Neural crest cell (in vitro differentiated cells): ENCODE measurements around the gene SMCO3. TPM values are rescaled to one million over a fixed set of nuclear protein-coding genes. Genes with fewer than 3 reads are reported as not detected.

Source experiments
- DNase-seq: peaks from one replicate; pipeline ENCODE4 v3.0.0; 2021; ENCODE audit warnings: low read depth, mixed read lengths, low spot score
- H3K27ac Mint-ChIP-seq: one replicate; pipeline ENCODE4 v1.8.0; 2021; ENCODE audit warnings: mild to moderate bottlenecking, mixed read lengths; ENCODE audit not compliant: unreplicated experiment
- H3K27me3 Mint-ChIP-seq: 2 replicates; pipeline ENCODE4 v1.8.0; 2021; ENCODE audit warnings: low read depth, mild to moderate bottlenecking, mixed read lengths
- H3K36me3 Mint-ChIP-seq: 2 replicates; pipeline ENCODE4 v1.8.0; 2021; ENCODE audit warnings: low read depth, mild to moderate bottlenecking, mixed read lengths
- H3K4me1 Mint-ChIP-seq: 2 replicates; pipeline ENCODE4 v1.8.0; 2021; ENCODE audit warnings: mixed read lengths
- H3K4me3 Mint-ChIP-seq: one replicate; pipeline ENCODE4 v1.8.0; 2021; ENCODE audit warnings: mild to moderate bottlenecking, mixed read lengths
- H3K9me3 Mint-ChIP-seq: 2 replicates; pipeline ENCODE4 v1.8.0; 2021; ENCODE audit warnings: mixed read lengths
- total RNA-seq: library from RNA; stranded (reverse); gene quantifications from 2 replicates; pipeline ENCODE4 v1.2.1, GENCODE V29; 2021
- TF ChIP-seq, protein P1 (sequence below): fragments of 200-600 bp; sonication (generic); conservative IDR thresholded peaks from 2 replicates; pipeline ENCODE4 v1.5.0; 2021; ENCODE audit warnings: antibody characterized with exemption, mild to moderate bottlenecking

SMCO3 gene
- total RNA-seq, 1 donor from 2014 or later = not detected

DNA sequence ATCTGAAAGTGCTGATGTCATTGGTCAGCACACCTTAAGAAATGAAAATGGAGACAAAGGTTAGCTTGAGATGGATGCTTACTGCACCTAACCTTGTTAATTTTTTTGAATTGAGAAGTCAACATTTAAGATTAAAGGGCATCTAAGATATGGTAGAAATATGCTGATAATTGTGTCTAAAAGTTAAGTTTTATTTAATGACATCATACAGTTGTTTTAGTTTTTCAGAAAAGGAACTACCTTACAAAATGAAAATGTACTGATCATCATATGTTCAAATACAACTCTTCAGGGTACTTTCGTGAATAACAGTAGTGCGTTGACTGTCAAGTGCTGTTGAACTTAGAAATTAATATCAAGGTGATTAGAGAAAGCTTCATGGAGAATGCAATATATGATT, 2.5 kb downstream of the SMCO3 start:
- Mint-ChIP-seq H3K36me3 (no peaks in the 10 kb centered on the region), H3K27me3 (peaks cover 3% of the 10 kb centered on the region), H3K9me3 (no peaks in the 10 kb centered on the region), H3K4me1 (no peaks in the 10 kb centered on the region), H3K4me3 (no peak overlapping the region), H3K27ac (no peak overlapping the region)
- TF ChIP-seq, protein P1, sequence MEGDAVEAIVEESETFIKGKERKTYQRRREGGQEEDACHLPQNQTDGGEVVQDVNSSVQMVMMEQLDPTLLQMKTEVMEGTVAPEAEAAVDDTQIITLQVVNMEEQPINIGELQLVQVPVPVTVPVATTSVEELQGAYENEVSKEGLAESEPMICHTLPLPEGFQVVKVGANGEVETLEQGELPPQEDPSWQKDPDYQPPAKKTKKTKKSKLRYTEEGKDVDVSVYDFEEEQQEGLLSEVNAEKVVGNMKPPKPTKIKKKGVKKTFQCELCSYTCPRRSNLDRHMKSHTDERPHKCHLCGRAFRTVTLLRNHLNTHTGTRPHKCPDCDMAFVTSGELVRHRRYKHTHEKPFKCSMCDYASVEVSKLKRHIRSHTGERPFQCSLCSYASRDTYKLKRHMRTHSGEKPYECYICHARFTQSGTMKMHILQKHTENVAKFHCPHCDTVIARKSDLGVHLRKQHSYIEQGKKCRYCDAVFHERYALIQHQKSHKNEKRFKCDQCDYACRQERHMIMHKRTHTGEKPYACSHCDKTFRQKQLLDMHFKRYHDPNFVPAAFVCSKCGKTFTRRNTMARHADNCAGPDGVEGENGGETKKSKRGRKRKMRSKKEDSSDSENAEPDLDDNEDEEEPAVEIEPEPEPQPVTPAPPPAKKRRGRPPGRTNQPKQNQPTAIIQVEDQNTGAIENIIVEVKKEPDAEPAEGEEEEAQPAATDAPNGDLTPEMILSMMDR = no peak
- DNase-seq = no peak

DNA sequence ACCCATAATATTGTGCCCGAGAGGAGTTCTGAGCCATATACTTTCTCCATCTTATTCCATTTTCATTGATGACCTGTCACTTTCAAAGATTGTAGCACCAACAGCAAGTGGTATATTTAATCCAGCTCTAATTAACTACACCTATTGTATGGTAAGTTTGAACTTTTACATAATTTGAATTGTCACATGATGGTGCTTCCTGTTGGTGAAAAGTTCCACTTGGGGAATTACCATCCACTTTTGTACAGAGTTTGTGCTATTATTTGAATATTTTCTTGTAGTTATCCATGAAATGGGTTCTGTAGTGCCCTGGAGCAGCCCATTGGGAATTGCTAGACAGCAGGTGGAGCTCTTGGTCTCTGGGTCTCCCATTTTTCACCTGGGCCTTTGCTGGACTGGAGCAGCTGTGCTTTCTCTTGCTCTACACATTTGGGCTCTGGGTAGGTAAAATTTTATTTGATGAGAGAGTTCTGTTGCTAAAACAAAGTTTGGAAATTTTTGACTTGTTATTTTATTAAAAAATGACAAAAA, 3.0 kb downstream of the SMCO3 start:
- TF ChIP-seq, protein P1 = no peak
- Mint-ChIP-seq H3K36me3 (no peaks in the 10 kb centered on the region), H3K27me3 (peaks cover 3% of the 10 kb centered on the region), H3K27ac (no peak overlapping the region), H3K4me1 (no peaks in the 10 kb centered on the region), H3K9me3 (no peaks in the 10 kb centered on the region), H3K4me3 (no peak overlapping the region)
- no peak for DNase-seq

DNA sequence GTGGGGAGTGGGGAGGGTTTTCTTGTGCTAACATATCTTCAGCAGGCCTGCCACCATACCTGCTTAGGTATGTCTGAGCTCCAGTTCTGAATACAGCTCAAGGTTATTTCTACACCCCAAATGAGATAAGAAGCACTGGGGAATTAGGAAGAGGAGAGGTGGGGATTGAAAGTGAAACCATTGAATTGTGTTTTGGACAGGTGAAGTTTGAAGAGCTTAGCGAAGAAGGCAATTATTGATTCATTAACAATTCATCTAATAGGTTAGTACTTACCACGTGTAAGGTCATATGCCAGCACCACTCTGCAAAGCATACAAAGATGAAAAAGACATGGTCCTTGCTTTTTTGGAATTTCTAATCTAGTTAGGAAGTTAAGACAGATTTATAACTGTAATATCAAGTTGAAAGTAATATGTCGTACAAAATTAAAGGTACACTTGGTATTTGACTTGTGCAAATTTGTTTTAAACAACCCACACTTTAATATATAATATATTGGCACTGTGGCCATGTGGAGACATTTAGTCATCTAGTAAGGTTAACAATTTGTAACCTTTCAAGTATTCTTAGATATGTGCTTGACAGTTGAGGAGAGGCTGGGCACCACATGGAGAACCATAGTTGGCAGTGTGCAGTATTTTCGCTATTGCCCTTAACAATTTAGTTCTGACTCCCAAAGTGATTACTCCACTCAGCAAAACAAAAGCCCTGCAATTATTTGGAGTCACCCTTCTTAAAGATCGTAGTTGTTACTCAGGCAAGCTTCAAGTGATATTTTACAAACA, 3.6 kb downstream of the SMCO3 start:
- H3K4me3 Mint-ChIP-seq = no peak overlapping the region
- no peaks in the 10 kb centered on the region for H3K36me3 Mint-ChIP-seq
- no peaks in the 10 kb centered on the region for H3K9me3 Mint-ChIP-seq
- no peaks in the 10 kb centered on the region for H3K4me1 Mint-ChIP-seq
- DNase-seq = no peak
- TF ChIP-seq, protein P1 = no peak
- H3K27me3 Mint-ChIP-seq = peaks cover 3% of the 10 kb centered on the region
- H3K27ac Mint-ChIP-seq = no peak overlapping the region

DNA sequence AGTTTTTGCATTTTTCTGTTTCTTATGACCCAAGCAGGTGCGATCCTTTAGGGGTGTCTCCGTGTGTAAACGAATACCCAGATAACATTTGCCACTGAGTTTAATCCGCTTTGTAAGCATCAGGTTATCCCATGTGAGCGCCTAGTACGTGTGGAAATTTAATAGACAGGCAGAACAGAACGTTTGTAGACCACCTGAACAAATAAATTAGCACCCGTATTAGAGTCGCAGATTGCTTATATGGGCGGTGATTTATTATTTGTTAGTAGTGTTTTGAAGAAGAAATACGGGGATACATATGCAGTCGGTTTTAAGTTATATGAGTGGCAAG, 10.2 kb downstream of the SMCO3 start:
- TF ChIP-seq, protein P1 = no peak

DNA sequence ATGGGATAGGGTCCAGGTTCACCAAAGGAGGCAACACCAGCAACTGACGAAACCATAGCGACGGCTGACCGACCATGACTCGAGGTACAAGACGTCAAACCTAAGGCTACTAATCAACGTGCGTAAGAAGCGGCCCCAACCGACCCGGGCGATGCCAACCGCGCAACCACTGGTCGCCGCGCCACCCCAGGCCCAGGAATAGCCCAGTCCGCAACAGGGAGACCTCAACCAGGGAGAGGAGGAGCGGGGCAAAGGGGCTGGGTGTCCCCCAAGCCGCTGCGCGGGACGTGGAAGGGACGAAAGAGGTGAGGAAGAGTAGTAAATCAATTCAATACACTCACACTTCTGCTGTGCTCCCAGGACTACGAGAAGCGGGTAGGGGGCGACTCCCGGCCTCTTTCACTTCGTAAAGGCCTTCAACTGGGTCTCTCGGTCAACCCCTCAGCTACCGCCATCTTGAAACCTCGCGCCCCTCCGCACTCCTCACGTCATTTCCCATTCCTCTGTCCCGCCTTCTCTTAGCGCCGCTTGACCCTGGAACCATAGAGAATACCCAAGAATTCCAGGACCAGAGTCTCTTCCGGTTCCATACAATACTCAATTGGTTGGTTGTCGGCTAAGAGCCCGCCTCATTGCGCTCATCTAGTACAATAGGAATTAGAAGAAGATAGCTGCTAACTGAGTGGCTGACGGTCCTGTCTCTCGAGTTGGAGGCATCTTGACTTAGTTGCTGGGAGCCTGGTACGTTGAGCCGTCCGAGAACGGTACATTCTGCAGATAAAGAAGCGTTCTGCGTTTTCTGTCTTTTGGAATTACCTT, 10.8 kb downstream of the SMCO3 start, which contains the start of the genes C12orf60 and WBP11:
Gene C12orf60 (plus strand): TSS at position 660 of the 819 bp plus-strand sequence. CDS start 19,266 bp downstream, outside the sequence.
Gene WBP11 (minus strand): TSS at position 468 of the 819 bp plus-strand sequence. CDS start 2,095 bp downstream, outside the sequence.
- peak; percentile 75 for DNase-seq
- TF ChIP-seq, protein P1 = no peak

More for the DNA sequence above, 10.2 kb downstream of the SMCO3 start:
- H3K27me3 Mint-ChIP-seq = no peaks in the 10 kb centered on the region
- H3K4me3 Mint-ChIP-seq = no peak overlapping the region
- DNase-seq = no peak
- peaks cover 10% of the 10 kb centered on the region for H3K4me1 Mint-ChIP-seq
- H3K36me3 Mint-ChIP-seq = peaks cover 3% of the 10 kb centered on the region
- H3K9me3 Mint-ChIP-seq = no peaks in the 10 kb centered on the region
- no peak overlapping the region for H3K27ac Mint-ChIP-seq

More for the DNA sequence above, 10.8 kb downstream of the SMCO3 start, which contains the start of the genes C12orf60 and WBP11:
- H3K27me3 Mint-ChIP-seq = no peaks in the 10 kb centered on the region
- no peak within 1 kb of the TSS for H3K4me3 Mint-ChIP-seq
- H3K36me3 Mint-ChIP-seq = peaks cover 3% of the 10 kb centered on the region
- H3K4me1 Mint-ChIP-seq = peaks cover 10% of the 10 kb centered on the region
- no peaks in the 10 kb centered on the region for H3K9me3 Mint-ChIP-seq
- no peak within 1 kb of the TSS for H3K27ac Mint-ChIP-seq
